ENCODE results near the gene DDIT4.
"Not testable (repeated sequence)": the region's sequence is repeated elsewhere in the genome, so short reads cannot be mapped to it uniquely, and the experiment has no call there.

The DDIT4 gene

DNA sequence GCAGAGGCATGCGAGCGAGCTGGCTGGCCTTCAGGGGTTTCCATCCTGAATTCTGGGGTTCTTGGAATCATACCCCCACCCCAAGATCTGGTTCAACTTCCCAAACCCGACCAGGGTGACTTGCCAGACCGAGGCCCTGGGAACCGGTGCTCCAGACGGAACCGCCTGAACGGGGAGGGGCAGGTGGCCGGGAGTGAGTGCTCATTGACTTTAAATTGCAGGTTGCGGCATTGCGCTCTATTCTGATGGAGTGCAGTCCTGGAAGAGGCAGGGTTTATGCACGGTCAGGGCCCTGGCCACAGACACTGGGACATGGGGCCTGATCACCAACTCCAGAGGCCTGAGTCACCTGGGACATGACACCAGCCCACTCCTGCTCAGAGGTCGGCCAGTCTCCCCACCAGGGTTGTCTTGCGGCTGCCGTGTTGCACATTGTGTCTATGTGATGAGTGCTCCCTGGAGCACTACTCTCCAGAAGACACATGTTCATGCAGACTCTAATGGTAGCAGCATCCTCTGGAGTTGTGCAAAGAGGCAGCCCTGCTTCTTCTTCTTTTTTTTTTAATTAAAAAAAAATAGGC, 5.8 kb upstream of the DDIT4 start:
- no peak for DNase-seq (ENCODE audit: low read depth)

- DNase-seq (ENCODE audit: low read depth) = not testable (repeated sequence)
Observed at GRCh38 chr10:72268475-72269200, 5.1 kb upstream of the DDIT4 start.

DNA sequence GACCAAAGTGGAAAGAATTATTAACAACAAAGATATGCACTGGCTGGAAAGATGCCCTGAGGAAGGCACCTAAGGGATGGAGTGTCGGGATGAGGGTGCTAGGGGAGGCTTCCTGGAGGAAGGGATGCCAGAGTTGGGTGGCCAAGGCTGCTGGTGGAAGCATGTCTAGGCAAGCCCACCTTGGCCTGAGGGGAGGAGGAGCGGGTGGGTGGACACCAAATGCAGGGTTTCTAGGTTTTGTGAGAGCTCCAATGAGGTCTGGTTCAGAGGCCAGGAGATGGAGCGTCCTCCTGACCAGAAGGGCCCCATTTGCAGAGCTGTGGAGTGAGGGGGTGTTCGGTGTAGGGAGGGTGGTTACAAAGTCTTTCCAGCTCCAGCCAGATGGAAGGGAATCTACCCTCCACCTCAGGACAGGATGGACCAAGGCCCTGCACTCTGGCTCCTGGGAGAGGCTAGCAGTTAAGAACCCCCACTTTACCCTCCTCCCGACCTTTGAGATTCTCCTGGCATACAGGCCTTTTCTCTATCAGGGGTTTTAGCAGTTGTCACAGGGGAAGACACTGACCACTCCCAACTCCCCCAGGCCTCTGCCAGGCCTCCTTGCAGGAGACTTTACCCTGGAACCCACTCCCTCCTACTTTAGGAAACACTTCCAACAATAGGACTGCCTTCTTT, 3.0 kb upstream of the DDIT4 start:
- DNase-seq (ENCODE audit: low read depth) = no peak

DNA sequence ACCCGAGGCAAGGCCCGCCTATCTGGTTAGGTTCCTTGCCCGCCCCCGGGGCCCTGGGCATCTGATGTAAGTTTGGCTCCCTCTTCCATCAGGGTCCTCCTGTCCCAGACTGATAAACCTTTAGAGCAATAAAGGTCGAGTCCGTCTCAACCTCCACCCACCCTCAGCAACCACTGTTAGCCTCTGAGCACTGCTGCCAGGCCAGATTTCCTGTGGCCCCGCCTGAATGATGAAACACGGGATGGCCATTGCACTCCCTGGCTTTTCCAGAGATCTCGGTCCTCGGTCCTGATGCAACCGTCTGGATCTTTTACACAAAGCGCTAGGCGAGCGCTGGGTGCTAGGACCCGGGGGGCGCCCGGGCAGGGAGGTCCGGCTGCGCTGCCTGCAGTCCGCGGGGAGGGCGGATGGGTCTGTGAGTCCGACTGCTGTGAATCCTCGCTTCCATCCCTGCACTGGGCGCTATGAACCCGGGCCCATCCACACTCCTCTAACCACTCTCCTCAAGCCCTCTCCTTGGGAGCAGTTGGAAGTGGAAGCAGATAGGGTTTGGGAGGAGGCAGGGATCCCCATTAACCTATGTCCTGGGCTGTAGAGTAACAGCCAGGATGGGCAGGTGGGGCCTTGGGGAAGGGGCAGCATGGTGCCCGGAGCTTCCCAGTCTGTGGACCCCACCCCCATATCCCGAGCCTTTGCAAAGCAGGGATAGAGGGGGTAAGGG, 875 bp upstream of the DDIT4 start:
- peak; percentile 99 for DNase-seq (ENCODE audit: low read depth)

DNA sequence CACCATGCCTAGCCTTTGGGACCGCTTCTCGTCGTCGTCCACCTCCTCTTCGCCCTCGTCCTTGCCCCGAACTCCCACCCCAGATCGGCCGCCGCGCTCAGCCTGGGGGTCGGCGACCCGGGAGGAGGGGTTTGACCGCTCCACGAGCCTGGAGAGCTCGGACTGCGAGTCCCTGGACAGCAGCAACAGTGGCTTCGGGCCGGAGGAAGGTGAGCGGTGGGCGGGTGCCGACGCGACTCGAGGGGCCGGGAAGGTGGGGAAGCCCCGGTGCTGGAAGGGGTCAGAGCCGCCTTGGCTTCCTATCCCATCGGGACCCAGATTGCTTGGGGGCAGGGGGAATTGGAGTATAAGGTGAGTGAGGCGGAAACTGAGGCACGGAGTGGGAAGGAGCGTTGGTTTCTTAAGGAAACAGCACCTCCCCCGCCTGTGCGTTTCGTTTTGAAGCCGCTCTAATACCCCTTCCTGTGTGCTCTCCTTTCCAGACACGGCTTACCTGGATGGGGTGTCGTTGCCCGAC, 547 bp downstream of the DDIT4 start:
- DNase-seq (ENCODE audit: low read depth) = no peak

GRCh38 chr10:72274730-72275350, 1.1 kb downstream of the DDIT4 start:
- peak; percentile 69 for DNase-seq (ENCODE audit: low read depth)

DNA sequence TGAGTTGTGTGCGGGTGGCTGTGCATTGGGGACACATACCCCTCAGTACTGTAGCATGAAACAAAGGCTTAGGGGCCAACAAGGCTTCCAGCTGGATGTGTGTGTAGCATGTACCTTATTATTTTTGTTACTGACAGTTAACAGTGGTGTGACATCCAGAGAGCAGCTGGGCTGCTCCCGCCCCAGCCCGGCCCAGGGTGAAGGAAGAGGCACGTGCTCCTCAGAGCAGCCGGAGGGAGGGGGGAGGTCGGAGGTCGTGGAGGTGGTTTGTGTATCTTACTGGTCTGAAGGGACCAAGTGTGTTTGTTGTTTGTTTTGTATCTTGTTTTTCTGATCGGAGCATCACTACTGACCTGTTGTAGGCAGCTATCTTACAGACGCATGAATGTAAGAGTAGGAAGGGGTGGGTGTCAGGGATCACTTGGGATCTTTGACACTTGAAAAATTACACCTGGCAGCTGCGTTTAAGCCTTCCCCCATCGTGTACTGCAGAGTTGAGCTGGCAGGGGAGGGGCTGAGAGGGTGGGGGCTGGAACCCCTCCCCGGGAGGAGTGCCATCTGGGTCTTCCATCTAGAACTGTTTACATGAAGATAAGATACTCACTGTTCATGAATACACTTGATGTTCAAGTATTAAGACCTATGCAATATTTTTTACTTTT, 1.8 kb downstream of the DDIT4 start:
- no peak for DNase-seq (ENCODE audit: low read depth)

GRCh38 chr10:72276013-72276387, 2.3 kb downstream of the DDIT4 start:
- no peak for DNase-seq (ENCODE audit: low read depth)

GRCh38 chr10:72276421-72277339, 3.0 kb downstream of the DDIT4 start:
- DNase-seq (ENCODE audit: low read depth) = peak; percentile 75

DNA sequence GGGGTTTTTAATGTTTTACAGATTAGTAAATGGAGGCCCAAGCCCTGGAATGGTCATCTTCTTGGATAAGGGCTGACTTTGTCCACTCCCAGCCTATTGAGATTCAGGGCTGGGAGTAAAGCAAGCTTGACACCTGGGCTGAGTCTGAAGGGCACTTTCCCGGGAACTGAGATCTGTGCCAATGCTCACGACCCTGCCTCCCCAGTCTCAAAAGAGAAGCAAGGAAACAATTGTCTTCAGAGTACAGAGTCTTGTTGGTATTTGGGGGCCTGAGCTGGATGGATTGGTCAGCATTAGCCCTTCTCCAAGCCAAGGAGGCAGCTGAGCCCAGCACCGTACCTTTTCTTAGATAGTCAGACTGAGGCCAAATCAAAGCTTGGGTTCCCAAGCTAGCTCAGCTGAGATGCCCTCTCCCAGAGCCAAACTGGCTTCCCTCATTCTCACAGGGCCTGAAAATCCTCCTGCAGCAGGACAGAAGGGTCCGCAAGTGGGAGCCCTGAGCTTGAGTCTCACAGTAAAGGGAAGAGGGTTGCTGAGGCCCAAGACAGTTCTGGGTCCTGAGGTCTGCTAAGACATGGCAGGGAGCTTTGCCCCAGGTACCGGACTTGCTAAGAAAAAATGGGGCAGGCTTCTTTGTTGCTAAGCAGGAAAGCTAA, 3.7 kb downstream of the DDIT4 start:
- peak; percentile 40 for DNase-seq (ENCODE audit: low read depth)

DNA sequence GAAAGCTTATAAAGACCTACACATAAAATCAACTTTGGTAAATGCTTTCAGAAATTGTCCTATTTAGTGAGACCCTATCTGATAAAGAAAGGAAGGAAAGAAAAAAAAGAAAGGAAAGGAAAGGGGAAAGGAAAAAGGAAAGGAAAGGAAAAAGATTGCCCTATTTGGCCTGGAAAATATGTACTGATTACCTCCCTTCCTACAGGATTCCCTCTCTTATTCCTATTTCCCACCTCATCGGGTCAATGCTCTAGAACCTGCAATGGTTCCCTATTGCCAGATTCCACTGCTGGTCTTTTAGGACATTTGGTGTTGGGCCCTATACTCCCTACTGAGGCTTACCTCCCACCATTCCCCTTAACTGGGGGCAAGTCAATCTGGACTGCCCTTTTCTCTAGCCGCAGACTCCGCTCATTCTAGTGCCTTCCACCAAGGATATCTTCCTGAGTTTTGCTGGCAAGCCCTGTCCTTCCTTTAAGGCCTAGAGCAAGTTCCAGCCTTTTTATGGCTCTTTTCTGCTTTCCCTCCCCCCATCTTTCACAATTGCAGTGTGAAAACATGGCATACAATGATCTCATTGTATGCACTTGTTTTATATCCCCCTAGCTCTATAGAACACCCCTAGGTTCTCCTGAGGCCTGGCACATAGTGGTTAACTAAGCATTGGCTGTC, 4.4 kb downstream of the DDIT4 start:
- no peak for DNase-seq (ENCODE audit: low read depth)

GRCh38 chr10:72278668-72279393, 5.1 kb downstream of the DDIT4 start:
- DNase-seq (ENCODE audit: low read depth) = no peak

- not testable (repeated sequence) for DNase-seq (ENCODE audit: low read depth)
Observed at GRCh38 chr10:72279587-72279986, 5.9 kb downstream of the DDIT4 start.

DNA sequence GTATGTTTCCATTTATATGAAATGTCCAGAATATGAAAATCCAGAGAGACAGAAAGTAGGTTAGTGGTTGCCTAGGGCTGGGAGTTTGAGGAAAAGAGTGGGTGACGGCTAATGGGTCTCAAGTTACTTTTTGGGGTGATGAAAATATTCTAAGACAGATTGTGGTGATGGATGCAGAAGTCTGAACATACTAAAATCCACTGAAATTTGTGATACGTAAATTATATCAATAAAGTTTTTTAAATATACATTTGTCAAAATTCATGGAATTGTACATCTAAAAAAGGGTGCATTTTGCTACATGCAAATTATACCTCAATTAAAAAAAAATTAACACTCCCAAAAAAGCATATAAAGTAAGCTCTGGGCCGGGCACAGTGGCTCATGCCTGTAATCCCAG, 9.4 kb downstream of the DDIT4 start:
- no peak for DNase-seq (ENCODE audit: low read depth)

GRCh38 chr10:72285972-72286521, 12.3 kb downstream of the DDIT4 start:
- no peak for DNase-seq (ENCODE audit: low read depth)

- DNase-seq (ENCODE audit: low read depth) = no peak
Observed at GRCh38 chr10:72291019-72291532, 17.4 kb downstream of the DDIT4 start.

- no peak for DNase-seq (ENCODE audit: low read depth)
Observed at GRCh38 chr10:72292223-72292691, 18.5 kb downstream of the DDIT4 start.

DNA sequence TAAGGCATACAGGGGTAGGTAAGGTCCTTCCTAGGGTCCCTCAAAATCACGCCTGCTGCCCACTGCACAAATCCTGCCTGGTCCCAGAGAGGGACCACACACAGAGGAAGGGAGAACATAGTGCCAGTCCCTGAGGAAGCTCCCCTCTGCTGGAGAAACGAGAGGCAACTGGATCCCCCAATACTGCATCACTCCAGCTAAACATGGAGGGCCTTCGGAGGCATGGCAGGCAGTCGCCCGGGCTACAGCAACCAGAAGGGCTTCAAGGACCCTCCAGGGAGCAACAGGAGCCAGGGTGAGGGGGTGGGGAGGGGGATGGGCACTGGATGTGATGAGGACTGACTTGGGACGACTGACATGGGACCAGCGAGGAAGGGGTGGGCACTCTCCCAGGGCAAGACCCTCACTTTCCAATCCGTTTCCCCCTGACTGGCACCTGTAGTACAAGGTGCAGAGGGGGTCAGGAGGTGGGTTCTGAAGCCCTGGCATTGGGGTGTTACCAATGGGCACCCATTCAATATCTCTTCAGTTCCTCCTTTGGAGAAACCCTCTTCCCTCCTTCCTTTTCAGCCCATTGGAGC, 21.7 kb downstream of the DDIT4 start:
- no peak for DNase-seq (ENCODE audit: low read depth)
